Tibial nerve (tissue), 3 donors: ENCODE results near the gene GRID1.

Source experiments
- CTCF ChIP-seq, 5 experiments: fragments of 200-600 bp in 3 of 5; fragments of 450-650 bp in 2 of 5; sonication (generic) in 3 of 5; IDR thresholded peaks; one replicate each; pipeline ENCODE4 v1.5.1; 2016 to 2019; ENCODE audit warnings: antibody characterized with exemption in 5 of 5, mild to moderate bottlenecking in 3 of 5, moderate library complexity in 2 of 5
- POLR2A ChIP-seq, 2 donors: fragments of 450-650 bp; IDR thresholded peaks; one replicate each; pipeline ENCODE4 v1.6.1; 2017; ENCODE audit warnings: antibody characterized with exemption in 2 of 2, mild to moderate bottlenecking in 2 of 2, moderate library complexity in 2 of 2

DNA sequence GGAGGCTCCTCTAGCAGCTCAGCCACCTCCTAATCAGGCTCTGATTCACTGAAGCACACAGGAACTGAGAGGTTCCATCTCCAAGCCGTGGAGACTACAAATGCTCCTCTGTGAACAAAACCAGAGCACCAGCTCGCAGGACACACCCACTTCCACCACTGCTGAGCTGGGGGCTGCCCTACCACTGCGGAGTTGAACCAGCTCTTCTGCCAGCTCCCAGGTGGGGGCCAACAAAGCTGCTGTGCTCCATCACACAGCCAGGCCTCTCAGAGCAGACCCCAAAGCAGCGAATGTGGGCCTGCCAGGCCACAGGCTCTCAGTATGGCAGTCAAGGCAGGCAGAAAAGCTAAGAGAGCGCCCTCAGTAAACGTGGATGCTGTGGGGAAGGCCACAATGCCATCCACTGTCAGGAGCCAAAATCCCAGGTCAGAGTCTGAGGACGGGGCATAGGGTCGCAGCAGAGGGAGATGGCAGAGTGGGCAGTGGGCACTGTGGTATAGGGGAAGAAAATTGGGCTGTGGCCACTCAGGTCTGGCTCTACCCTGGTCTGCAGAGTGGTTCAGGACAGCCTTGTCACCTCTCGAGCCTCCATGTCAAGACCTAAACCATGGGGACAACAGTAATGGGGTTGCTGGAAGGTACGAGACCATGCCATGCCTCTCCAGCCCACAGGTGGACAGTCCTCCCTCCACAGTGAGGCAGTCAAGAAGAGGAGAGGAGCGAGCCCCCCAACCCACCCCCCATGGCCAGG is 82.1 kb downstream of the GRID1 start:
- TF ChIP-seq CTCF (IDR thresholded peaks at IDR 0.05) (no peak), POLR2A (IDR thresholded peaks at IDR 0.05) (no peak)
